HPDE6-E6E7 (cell line): ENCODE measurements around the gene AOAH.
"Not testable (repeated sequence)": the region's sequence is repeated elsewhere in the genome, so short reads cannot be mapped to it uniquely, and the experiment has no call there.

Experiments used
- DNase-seq: peaks from one replicate; pipeline ENCODE4 v3.0.0; 2011; ENCODE audit warnings: missing footprints; ENCODE audit errors: extremely low spot score

The AOAH gene

DNA sequence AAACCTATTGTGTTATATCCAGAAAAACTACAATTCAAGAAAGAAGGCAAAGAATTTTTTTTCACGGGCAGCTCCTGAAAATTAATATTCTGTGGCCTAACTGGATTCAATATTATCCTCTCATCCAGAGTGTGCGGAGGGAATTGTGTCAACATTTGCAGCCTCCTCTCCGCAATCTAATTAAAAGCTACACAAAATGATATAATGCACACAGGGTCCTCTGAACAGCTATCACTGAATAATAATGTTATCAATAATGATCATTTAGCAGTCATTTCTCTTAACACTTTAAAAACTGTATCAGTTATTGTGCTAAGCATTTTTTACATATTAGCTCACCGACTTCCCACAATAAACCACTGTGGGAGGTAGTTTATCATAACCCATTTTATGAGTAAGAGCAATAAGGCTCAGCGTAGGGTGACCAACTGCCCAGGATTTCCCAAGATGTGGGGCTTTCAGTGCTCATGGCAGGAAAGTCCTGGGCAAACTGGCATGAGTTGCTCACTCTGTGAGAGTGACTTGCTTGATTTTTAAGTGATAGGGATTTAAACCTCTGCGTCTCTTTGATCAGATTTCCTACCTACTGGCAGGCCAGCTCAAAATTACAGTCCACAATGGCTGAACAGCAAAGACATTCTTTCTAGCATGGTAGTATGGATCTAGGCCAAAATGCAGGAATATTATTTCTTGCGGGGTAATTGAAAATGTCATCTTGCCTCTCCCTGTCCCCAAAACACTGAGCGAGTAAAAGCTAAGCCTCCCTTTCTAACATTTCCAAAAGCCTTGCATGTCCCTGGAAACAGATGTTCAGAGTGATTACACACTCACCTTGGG lies 65.7 kb downstream of the AOAH start:
- no peak for DNase-seq

DNA sequence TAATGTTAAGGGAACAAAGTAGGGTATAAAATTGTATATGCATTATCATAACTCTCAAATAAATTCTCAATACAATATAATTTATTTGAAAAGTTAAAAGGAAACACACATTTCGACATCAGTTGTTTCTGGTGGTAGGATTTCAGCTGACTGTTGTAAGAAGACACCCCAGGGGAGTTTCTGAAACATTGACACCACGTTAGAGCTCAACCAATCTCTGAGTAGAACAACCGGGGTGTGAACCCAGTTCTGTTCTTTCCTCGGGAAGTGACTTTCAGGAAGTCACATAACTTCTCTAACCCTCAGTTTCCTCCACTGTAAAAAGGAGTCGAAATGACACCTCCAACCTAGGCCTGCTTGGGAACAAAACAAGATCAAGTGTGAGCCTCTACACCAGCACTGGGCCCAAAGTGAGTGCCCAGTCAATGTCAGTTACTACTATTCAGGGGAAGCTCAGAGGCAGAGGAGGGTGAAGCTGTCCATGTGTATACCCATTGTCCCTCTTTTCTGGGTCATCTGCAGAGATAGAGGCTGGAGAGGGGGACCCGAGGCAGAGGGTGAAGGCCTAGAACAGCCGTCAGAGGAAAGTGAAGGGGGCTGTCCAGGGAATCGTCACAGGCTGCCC lies 67.1 kb downstream of the AOAH start:
- no peak for DNase-seq

DNA sequence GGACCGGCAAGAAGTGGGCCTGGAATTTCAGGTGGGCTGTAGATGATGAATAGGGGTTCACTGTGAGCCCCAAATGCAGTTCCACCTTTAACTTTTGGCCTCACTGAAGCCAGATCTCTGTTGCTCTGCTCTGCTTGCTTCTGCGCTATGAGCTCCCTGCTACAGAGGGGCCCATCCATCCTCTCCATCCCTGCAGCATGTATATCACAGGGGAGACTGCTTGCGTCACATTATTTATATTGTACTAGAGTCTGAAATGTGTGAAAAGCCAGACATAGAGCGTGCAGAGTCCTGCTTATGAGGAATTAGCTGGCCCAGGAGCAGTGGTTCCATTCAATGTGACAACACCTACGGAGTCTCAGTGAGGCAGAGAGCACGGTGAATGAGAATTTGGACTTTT lies 69.9 kb downstream of the AOAH start:
- no peak for DNase-seq

DNA sequence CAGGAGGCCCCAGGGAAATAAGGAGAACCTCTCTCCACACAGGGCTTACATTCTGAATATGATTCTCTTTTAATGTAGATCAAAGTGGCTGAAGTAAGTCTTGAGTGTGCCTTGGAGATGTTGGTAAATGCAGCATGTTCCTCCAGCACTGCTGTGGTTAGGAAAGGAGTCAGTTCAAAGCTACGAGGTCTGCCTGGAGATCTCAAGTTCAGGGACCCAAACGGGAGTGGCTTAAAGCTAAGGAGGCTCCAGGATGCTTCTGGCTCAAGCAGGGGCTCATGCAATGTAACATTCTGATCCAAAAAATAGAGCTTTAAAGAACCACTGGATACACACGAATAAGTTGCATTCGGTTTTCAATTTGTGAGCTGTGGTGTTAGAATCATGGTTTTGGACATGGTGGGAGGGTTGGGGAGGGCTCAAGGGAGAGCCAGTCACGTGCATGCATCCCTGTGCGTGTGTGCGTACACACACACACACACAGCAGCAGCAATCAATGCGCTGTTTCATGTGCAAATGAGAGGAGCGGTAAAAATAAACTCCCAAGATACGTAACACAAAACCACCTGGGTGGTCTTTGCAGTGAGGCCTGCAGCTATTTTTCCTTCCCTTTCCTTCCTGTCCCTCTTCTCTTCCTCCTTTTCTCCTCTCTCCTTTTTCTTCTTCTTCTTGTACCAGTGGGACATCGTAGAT lies 70.5 kb downstream of the AOAH start:
- no peak for DNase-seq

DNA sequence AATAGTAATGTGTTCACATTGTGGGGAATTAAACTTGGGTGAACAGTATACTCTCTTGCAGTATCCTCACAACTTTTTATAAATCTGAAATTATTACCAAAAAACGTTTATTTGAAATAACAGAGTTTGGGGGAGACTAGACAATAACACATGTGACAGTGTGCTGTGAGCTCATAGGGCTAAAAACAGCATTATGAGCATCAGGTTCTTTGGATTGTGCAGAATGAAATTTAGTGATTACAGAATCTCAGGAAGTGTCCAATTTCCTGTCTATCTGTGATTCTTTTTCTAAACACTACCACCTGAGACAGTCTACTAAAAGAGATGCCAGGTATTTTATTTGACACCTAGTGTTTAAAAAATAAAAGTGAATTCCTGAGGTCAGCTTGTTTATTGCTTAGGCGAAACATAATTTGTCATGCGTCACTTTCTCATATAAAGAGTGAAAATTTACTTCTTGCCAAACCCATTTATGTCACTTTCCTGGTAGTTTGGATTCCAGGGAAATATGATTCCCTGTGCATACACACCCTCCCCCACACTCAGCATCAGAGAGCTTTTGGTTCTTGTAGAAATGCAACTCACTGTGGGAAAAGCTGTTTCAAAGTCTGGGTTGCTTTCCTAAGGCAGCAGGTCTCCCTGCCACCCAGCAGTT lies 71.2 kb downstream of the AOAH start:
- DNase-seq = no peak

DNA sequence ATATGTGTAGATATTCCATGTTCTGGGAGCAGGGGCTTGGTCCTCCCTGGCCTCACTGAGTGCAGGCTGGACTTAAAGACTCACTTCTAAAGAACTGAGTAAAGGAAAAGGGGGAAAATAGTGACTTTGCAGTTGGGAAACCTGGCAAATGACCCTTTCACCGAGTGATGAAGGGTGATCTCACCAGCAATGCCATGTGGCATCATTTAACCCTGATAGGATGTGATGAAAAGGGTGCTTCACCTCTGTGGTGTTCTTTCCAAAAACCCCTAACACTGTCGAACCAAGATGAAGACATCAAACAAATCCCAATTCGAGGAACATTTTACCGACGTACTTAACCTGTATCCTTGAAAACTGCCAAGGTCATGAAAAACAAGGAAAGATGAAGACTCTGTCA lies 71.9 kb downstream of the AOAH start:
- no peak for DNase-seq

DNA sequence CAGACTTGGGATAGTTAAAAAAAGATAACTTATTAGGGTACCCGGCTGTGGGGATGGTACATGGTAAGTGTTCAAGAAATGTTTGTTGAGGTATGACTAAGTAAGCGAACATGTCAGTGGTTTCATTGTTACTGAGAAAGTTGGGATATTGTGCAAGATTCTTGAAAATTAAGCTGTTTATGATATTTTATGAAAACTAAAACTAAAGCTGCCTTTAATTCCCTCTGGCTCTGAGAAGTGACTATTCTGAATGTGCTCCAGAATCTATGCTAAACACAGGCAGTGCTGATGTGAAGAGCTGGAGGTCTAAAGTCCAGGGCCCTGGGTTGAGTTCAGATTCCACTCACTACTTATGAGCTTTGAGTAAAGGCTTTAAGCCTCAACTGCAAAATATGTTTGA lies 72.9 kb downstream of the AOAH start:
- no peak for DNase-seq

DNA sequence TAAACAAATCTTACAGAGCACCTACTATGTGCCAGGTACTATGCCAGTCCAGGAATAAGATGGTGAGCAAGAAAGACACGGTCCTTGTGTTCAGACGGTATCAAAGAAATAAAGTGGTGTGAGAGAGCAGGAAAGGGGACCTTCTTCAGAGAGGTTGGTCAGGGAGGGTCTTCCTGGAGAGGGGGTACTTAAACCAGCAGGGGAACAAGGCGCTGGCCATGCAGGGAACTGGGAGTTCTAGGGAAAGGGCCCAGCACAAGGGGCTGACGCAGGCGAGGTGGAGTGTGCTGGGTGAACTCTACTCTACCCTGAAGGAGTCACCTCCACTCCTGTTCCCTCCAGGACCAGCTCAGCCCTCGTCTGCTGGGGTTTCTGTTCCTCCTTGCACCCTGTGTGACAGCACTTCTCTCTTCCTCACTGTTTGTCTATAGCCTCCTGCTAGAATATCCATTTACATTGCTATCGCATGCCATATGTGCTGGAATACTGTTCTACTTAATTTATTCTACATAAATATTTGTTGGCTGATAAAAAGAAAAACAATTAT lies 73.5 kb downstream of the AOAH start:
- DNase-seq = no peak

DNA sequence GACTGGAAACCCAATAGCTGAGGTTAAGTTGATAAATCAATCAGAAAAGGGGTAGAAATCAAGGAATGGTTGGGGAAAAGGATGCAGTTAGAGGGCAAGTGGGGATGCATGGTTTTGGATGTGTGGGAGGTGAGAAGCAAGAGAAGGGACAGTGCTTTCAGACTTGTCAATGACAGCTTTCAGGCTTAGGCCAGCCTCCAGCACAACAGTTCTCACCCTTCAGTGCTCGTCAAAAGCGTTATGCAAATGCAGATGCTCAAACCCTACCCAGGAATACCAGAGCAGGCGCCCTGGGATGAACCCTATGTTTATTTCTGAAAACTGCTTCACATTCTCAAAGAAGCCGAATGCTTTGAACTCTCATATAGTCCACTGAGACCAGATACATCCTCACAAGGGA lies 74.0 kb downstream of the AOAH start:
- DNase-seq = no peak

DNA sequence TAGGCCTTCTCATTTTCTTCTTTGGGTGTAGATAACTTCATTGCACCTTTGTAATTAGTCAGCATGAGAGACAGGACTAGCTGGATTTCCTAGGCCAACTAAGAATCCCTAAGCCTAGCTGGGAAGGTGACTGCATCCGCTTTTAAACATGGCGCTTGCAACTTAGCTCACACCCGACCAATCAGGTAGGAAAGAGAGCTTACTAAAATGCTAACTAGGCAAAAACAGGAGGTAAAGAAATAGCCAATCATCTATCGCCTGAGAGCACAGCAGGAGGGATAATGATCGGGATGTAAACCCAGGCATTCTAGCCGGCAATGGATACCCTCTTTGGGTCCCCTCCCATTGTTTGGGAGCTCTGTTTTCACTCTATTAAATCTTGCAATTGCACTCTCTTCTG lies 75.0 kb downstream of the AOAH start:
- DNase-seq = not testable (repeated sequence)

DNA sequence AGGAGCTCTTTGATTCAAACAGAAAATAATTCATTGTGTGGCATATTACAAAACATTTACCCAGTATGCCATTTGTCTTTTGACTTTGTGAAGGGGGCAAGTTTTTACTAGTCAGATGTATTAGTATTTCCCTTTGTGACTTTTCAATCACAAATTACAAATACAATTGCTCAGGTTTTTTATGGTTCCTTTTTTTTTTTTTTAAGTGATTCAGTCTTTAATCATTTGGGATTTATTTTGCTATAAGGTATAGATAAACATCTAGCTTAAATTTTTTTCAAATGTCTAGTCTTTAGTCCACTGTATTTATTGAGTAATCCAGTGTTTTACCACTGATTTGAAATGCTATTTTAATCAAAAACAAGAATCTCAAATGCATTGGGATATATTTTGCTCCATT lies 75.9 kb downstream of the AOAH start:
- no peak for DNase-seq

DNA sequence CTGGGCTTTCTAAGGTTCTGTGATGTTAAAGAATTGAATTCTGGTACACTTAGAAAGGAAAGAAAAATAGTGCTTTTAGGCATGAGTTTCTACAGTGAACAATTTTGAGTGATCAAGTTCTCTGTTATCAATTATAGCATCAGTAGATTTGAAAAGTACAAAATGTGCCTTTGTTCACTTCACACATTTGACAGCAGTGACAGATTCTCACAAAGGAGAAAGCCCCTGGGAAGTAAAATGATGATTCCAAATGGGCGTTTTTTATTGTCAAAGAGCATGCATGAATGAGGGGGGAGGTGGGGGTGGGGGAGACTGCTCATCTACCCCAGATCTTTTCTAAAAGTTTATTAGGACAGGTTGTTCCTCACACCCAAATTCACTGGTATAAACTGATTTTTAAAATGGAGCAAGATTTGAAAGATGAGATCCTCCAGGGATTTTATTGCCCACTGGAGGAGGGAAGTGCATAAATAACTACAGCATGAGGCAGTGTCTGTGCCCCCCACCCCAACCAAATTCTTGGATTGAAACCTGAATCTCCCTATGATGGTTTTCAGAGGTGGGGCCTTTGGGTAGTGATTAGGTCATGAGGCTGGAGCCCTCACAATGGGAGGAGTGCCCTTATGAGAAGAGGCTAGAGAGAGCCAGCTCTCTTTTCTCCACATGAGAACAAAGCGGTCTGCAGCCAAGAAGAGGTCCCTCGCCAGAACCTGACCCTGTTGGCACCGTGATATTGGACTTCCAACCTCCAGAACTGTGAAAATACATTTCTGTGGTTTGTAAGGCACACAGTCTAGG lies 79.5 kb downstream of the AOAH start:
- DNase-seq = no peak

DNA sequence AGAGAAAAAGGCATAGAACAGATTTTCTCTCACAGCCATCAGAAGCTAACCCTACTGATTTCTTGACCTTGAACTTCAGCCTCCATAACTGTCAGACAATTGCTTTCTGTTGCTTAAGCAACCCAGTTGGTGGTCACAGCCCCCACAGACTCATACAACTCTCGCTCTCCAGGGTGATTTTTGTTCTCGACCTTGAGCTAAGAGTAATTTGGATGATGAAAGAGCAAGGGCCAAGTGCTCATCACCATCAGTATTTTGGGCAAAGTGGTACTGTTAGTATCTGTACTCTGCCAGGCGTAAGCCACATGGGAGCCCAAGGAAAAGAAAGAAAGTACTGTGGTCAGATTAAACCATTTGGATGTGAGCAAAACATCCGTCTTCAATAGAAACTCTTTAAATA lies 81.9 kb downstream of the AOAH start:
- DNase-seq = no peak

DNA sequence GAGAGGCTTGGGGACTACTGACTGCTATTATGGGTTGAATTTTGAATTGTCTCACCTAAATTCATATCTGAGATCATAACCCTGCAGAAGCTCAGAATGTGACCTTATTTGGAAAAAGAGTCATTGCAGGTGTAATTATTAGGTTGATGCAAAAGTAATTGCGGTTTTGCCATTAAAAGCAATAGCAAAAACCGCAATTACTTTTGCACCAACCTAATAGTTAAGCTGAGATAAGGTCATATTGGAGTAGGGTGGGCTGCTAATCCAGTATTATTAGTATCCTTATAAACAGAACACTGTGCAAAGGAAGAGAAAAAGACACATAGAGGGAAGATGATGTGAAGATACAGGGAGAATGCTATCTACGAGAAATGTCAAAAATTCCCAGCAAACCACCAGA lies 82.3 kb downstream of the AOAH start:
- no peak for DNase-seq

DNA sequence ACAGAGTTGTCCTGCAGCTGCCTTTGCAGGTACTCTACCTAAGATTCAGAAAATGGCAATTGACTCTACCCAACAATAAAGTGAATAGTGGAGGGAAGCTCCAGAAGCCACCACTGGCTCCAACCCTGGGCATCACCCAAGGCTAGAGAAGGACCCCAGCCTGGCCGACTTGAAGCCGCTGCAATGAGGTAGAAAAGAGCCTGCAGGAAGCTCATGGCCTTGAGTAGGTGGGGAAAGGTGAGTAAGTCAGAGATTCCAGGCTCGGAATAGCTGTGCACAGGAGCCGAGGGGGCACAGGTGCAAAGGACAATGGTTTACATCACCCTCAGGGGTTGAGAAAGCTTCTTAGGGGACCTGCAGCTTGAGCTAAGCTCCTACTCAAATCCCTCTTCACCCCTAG lies 83.6 kb downstream of the AOAH start:
- DNase-seq = no peak

DNA sequence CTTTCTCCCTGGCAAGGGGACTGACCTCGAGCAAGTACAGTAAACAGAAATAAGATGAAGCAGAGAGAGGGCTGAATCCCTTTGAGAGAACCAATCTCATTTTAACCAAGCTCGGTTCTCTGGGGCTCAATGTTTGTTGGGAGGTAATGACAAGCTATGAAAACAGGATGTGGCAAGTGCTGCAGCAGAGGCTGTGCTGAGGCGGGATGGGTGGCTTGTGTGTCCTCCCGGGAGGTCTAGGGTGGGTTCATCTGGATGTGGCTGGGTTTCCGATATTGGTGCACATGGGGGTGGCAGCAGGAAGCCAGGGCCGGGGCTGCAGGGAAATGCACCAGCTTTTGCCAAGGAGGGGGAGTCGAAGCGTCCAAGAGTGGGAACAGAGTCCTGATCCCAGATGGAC lies 84.5 kb downstream of the AOAH start:
- DNase-seq = no peak

DNA sequence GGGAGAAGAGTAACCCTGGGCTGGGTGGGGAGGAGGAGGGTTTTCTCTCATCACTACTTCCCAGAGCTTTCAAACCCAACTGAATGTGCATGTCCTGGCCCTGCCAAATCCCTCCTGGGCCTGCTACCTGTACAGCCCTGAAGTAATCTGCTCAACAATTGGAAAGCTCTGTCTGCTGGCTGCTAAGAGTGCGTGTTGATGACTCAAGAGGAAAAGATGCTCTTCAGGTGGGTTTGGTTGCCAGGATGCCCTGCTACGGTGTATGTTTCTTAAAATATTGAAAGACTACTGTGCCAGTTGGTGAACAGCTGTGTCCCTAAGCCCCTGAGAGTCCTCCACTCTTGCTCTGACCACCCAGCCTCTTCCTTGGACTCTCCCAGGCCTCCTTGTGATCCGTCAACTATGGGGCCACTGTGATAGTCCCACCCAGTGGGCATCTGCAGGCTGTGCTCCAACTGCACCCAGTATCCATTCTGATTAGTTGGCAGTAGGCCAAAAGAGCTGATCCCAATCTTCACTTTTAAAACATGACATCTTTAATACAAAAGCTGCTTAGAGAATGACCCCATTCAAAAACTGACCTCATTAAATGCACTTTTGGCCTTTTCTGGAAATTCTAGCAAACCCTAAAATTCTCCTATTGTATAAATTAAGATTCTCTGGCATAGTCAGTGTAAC lies 85.6 kb downstream of the AOAH start:
- no peak for DNase-seq

DNA sequence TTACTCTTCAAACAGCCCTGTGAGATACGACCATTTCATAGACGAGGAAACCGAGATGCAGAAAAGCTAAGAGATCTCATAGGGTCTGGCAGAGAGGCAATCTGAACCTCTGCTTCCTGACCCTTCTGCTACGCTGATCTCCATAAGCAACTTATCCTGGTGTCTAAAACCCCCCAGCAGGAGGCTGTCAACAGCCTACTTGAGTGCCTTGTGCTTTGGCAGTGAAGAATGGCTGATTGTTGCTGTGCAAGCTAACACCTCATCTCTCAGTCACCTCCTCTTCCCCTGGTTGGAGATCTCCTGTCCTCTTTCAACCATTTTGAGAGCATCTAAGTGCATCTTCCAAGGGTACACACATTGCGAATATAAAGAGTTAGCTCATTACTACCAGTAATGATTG lies 86.2 kb downstream of the AOAH start:
- no peak for DNase-seq

DNA sequence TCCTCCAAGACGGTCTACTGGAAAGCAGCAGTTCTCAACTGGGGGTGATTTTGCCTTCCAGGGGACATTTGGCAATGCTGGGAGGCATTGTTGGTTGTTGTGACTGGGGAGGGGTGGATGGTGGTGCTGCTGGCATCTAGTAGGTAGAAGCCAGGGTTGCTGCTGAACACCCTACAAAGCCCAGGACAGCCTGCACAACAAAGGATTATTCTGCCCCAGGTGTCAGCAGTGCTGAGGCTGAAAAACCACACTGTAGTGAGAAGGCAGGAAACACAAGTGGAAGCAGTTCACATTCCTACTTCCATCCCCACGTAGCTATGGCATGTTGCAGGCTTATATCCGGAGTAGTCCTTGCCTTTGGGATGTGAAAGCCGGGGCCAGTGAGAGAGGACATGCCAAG lies 86.9 kb downstream of the AOAH start:
- no peak for DNase-seq

DNA sequence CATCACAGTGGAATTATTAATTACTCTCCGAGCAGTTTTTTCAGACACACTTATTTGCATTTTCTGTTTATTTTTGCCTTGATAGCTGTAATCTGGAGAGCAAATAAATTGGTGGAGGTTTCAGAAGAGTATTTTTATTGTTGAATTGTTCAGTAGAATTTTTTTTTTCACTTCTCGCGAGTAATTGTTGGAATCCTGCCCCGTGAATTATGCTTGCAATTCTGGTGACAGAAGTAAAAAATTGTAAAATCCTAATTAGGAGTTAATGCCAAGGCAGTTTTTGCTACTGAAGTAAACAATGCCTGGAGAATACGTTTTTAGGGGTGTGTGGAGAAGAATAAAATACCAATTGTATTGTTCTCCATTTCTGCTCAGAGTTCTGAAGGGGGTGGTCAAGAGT lies 88.2 kb downstream of the AOAH start:
- DNase-seq = no peak

DNA sequence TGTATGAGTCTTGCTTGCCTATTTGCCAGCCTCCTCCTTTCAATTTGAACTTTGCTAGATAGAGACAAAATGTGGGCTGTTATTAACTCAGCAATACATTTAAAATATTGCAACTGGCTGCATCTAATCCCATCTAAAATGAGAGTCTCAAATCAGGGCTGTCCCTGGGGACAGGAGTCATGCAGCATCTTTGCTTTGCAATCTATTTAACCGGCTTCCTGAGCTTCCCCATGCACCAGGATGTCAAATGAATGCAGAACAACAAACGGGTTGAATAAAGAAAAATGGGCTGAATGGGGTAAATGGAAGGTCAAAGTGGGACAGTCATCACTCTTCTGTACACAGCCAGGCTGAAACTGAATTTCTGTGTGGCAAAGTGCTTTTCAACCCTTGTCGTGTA lies 89.2 kb downstream of the AOAH start:
- no peak for DNase-seq
